HG03045 (cell line): Measurements from ENCODE around the gene INTS15.
A peak's percentile ranks its signal among the peaks of the same experiment; 100 is the strongest.
"Not testable (repeated sequence)": the region's sequence is repeated elsewhere in the genome, so short reads cannot be mapped to it uniquely, and the experiment has no call there.

ENCODE experiments used
- ATAC-seq: cut with Tn5 transposase; IDR thresholded peaks from one replicate; pipeline ENCODE4 v1.9.1; 2021; ENCODE audit warnings: mild to moderate bottlenecking, moderate library complexity; ENCODE audit not compliant: unreplicated experiment

The INTS15 gene

DNA sequence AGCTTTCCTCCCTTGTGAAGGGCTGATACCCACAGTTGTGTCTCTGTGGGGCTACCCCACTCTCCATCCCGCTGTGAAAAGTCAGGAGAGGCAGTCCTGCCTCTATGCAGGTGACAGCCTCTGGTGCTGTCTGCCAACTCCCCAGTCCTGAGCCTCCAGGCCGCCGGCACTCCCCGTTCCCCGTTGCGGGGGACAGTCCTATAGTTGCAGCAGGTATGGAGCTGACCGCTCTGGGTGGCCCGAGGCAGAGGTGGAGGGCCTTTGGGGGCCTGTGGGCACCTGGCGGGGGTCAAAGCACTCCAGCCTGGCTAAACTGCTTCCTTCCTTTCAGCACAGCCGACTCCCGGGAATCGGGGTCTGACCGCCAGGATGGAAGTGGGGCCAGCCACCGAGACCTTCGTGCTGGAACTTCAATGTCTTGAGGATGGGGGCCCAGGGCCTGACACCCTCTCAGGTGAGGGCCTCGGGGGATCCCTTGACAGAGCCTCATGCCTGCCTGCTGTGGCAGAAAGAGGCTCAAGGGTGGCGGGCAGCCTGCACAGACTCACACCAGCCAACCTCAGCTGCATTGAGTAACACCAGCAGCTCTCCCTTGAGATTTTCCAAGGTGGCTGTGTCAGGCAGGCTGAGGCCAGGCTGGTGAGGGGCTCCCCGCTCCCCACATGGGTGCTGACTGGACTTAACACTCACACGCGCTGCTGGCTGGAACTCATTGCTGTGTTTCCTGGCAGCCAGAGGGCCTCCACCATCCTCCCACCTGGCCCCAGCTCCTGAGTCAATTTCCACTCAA is 27.2 kb downstream of the INTS15 start:
- ATAC-seq, result no peak

DNA sequence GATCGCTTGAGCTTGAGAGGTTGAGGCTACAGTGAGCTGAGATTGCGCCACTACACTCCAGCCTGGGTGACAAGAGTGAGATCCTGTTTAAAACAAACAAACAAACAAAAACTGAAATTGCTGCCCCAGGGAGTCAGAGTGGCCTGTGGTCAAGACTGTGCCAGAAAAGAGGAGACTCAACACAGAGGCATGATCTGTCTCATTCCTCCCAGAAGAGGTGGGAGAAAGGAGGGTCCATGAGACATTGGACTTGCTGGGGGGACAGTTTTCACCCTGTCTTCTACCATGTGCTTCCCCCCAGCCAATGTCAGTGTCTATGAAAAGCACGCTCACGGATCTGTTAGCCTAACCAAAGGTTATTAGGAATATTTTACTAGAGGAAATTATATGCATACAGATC is 28.8 kb downstream of the INTS15 start:
- no peak for ATAC-seq

DNA sequence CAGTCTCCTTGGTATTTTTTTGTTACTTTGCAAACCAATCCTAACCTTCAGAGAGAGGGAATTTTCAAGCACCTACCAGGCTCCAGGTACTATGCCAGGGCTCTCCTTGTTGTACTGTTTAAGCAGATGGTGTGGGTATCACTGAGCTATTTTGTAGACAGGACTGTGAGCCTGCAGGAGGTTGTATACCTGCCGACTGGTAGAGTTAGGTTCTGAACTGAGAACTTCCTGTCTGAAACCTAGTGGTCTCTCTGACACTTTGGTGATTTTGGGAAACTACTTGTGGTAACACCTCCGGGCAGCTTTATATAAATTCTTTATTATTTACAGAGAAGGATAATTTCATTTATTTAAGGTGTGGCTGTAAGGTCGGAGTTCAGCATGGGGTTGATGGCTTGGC is 30.1 kb downstream of the INTS15 start:
- ATAC-seq, result no peak

DNA sequence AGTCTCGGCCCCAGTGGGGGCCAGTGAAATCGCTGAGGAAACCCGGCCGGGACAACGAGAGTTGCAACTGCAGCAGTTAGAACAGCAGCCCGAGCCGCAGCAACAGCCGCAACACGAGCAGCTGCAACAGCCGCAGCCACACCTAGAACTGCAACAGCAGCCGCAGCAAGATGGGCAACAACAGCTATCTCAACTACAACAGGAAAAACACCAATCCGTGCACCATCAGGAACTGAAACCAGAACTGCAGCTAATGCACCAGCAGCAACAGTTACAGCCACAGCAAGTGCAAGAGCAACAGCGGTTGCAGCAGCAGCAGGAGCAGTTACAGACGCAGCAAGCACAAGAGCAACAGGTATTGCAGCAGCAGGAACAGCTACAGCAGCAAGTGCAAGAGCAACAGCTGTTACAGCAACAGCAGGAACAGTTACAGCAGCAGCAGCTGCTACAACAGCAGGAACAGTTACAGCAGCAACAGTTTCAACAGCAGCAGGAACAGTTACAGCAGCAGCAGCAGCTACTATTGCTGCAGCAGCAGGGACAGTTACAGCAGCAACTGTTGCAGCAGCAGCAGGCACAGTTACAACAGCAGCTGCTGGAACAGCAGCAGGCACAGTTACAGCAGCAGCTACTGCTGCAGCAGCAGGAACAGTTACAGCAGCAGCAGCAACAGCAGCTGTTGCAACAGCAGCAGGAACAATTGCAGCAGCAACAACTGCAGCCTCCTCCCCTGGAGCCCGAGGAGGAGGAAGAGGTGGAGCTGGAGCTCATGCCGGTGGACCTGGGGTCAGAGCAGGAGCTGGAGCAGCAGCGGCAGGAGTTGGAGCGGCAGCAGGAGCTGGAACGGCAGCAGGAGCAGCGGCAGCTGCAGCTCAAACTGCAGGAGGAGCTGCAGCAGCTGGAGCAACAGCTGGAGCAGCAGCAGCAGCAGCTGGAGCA is 31.6 kb downstream of the INTS15 start:
- ATAC-seq, result no peak

DNA sequence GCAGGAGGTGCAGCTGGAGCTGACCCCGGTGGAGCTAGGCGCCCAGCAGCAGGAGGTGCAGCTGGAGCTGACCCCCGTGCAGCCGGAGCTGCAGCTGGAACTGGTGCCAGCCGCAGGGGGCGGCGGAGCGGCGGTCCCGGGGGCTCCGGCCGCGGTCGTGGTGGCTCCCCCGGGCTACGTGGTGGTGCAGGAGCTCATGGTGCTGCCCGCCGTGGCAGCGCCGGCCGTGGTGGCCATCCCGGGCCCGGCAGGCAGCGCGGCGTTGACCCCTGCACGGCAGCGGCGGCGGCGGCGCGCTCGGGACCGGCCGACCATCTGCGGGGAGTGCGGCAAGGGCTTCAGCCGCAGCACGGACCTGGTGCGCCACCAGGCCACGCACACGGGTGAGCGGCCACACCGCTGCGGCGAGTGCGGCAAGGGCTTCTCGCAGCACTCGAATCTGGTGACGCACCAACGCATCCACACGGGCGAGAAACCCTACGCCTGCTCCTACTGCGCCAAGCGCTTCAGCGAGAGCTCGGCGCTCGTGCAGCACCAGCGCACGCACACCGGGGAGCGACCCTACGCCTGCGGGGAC is 32.4 kb downstream of the INTS15 start:
- no peak for ATAC-seq

DNA sequence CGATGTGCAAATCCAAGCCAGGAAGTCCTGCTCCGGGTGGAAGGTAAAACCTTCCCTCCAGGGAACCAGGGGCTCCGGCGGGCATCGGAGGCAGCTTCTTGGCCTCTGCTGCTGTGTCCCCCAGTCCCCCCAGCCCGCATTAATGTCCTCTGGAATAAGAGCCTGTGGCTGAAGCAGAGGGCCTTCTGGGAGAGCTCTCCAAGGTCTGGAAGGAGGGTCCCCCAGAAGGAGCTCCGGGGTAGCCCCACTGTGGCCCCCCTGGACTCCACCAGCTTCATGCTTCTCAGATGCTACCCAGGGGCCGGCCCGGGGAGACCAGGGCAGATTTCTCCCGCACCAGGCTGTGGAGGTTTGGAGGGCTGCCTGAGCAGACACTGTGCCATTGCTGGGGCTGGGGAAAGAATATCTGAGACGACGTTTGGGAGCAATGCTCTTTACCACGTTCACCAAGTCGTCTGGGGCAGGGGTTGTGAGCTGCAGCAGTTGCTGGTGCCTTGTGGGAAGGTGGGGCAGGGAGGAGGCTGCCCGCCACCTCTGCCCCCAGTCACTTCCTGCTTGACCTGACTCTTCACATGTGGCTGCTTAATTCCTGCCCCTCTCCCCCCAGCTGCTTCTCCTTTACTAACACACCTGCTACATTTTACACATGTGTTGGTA is 33.9 kb downstream of the INTS15 start:
- ATAC-seq, result no peak

DNA sequence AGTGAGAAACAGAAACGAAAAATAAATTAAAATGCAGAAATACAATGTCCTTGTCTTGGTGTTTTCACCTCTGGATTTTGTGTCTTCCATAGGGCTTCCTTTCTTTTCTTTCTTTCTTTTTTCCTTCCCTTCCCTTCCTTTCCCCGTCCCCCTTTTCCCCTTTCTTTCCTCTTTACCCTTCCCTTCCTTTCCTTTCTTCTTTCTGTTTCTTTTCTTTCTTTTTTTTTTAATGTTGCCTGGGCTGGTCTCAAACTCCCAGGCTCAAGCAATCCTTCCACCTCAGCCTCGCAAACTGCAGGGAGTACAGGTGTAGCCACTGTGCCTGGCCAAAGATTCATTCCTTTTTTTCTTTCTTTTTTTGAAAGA is 34.4 kb downstream of the INTS15 start:
- no peak for ATAC-seq

DNA sequence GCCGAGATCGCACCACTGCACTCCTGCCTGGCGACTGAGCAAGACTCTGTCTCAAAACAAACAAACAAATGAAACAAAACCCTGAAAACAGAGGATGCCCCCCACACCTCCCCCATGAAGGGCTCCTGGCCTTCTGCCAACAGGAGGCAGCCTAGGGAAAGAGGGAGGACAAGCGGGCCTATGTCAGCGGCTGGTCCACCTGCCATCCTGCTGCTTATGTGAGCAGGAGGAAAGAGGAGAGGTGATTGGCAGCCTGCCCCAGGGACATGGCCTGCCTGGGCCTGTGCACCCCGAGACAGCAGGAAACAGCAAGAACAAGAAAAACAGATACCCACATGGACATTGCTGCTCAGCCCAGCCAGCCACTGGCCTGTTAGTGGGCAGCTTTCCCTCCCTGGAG is 38.2 kb downstream of the INTS15 start:
- no peak for ATAC-seq

DNA sequence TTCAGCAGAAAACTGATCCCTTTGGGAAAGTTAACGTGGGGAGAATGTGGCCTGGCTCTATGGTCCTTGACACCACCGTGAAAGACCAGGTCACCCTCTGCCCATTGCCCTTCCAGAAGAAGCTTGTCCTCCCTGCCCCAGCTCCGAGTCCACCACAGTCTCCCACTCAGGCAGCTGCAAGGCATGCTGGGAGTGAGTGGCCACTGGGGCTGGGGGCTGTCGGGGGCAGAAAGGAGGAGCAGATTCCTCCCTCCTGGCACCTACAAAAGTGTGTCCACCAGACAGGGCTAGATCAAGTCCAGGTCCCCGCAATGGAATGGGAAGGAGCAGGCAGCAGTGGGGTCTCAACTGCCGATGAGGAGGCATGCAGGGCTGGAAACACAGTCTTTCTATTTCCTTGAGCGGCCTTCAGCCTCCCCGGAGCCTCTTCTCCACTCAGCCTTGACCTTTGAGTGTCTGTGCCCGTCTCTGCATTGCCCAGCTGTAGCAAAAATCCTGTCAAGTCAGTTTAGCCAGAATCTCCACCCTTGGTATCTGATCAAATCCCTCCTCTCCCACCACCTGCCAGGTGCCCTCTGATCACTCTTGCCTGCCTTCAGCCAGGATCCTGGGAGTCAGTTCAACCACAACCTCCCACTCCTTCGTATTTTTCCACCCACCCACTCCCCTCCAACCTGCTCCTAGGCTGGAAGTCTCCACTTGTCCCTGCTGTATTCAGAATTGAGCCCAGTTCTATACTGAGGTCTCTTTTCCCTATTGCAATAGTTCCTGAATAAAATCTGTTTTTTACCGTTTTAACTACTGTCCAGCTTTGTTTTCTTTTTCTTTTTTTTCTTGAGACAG is 40.4 kb downstream of the INTS15 start:
- ATAC-seq, result no peak

DNA sequence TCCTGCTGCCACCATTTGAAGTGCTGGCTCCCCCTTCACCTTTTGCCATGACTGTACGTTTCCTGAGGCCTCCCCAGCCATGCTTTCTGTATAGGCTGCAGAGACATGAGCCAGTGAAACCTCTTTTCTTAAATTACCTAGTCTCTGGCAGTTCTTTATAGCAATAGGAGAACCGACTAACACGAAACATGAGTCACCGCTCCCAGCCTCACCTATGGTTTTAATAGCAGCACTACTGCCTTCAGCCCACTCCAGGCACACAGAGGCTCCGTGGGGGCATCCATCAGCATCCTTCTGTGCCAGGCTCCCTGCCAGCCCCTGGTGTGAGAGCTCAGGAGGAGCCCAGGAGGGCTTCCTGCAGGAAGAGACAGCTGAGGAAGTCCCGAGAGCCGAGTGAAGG is 41.8 kb downstream of the INTS15 start:
- ATAC-seq, result no peak

DNA sequence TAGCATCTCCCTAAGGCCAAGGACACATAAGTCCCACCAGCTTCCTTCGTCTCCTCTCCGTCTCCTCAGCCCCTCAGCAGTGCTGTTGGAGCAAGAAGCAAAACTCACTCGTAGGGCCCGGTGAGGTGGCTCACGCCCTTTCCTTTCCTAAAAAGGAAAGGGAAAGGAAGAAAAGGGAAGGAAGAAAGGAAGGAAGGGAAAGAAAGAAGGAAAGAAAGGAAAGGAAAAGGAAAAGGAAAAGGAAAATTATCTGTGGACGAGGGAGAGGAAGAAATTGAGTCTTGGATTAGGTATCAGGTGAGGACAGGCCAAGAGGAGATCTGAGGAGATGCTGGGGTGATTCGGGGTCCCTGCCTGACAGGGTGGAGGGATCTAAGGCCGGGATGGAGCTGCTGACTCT is 44.2 kb downstream of the INTS15 start:
- no peak for ATAC-seq

DNA sequence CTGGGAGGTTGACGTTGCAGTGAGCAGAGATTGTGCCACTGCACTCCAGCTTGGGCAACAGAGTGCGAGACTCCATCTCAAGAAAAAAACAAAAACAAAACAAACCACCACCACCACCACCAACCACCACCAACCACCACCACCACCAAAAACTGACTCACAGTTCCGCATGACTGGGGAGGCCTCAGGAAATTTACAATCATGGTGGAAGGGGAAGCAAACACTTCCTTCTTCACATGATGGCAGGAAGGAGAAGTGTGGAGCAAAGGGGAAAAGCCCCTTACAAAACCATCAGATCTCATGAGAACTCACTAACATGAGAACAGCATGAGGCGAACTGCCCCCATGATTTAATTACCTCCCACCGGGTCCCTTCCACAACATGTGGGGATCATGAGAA is 45.1 kb downstream of the INTS15 start:
- not testable (repeated sequence) for ATAC-seq

DNA sequence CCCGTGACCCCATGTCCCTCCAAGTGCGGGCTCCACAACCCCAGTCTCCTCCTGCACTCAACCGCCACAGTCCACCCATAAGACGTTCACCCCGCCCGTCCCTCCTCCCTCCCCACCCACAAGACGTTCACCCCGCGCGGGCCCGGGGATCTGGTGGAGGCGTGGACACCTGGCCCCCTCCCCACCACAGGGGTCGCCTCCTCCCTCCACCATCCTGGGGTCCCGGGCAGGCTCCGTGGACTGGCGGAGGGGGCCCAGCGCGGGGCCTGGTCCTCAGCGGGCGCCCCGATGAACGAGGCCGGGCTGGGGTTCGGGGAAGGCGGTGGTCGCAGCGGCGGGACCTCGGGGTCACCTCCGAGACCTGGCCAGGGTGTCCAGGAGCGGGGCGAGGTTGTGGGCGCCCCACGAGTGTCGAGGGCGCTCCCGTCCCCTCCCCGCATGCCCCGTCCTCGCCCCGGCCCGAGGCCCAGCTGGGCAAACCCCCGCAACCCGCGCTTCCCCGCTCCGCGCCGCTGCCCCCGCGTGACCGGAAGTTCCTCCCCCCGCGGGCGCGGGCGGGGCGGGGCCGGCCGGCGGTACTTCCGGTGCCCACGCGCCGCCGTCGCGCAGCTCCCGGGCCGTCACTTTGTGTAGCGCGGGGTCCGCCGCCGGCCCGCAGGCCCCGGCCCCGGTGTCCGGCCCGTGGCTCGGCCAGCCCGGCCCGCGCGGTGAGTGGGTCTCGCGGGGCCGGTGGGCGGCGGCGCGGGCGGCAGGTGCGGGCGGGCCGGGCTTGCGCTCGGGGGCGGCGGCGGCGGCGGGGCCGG is 47.1 kb downstream of the INTS15 start, which contains the start of gene ZNF316:
Gene ZNF316, plus strand, starts transcription at position 578 of the 803 bp plus-strand sequence. CDS start 5,092 bp downstream, outside the sequence.
- peak; percentile 70 for ATAC-seq

DNA sequence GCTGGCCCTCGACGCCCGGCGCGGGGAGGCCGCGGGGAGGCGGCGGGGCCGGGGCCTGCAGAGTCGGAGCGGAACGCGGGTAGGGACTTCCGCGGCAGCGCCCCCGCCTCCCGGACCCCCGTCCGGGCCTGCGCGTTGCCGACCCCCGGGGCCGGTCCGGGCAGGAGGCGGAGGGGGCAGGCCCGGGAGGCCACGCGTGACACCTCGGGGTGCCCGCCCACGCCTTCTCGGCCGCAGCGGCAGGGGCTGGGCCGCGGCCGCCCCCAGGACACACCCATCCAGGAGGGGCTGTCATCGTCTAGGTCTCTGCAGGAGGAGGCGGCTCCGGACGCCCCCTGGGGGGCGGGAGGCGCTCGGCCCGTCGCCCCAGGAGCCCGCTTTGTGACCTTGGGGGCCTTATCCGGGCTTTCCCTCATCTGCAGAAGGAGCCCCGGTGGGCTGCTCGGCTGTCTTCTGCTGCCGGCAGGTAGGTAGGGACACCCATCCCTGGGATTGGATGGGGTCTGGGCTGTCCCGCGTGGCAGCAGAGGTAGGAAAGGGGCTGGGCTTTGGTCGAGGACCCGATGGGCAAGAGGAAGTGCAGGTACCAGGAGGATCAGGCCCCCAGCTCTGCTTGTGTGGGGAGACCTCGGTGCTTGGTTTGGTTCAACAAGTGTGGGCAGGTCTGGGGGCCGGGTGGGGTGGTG is 47.9 kb downstream of the INTS15 start:
- peak; percentile 69 for ATAC-seq

DNA sequence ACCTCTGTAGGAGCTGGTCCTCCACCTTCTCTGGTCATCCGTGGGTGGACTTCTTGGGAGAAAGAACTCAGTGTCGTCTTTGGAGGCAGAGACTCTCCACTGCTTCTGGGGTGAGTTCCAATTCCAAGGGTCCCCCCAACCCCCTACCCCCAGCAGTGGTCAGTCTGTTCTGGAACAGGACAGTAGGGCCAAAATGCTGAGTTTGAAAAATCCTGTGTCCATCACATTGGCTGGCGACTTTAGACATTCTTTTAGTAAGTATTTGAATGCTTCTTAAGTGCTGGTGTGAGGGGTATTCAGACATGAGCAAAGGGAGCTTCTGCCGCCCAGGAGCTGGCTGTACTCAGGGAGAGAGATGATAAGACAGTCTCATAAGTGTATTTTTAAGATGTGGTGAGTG is 49.2 kb downstream of the INTS15 start:
- no peak for ATAC-seq

DNA sequence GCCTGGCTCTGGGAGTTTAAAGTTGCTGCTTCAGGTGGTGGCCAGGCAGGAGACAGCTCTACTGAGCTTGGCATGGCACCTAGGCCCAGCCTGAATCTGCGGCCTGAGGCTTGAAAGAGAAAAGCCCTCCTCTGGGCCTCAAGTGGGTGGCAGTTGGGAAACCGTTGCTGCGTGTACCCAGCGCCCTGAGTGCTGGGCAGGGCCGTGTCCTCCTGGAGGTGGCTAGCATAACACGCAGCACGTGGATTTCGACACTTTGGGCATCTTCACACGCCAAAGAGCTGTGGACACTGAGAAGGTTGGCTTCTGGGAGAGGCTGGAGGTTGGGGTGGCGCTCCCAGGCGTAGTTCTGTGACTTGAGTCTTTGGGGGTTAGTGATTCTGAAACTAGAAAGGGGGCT is 49.8 kb downstream of the INTS15 start:
- no peak for ATAC-seq

DNA sequence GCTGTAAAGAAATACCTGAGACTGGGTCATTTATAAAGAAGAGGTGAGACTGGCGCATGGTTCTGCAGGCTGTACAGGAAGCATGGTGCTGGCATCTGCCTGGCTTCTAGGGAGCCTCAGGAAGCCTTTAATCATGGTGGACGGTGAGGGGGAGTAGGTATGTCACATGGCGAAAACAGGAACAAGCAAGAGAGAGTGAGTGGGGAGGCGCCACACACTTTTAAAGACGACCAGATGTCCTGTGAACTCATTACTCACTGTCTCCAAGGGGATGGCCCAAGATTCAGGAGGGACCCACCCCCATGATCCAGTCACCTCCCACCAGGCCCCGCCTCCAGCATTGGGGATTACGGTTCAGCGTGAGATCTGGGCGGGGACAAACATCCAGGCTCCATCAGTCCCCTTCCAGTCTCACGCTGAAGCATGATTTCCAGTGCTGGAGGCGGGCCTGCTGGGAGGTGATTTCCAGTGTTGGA is 50.5 kb downstream of the INTS15 start:
- no peak for ATAC-seq

DNA sequence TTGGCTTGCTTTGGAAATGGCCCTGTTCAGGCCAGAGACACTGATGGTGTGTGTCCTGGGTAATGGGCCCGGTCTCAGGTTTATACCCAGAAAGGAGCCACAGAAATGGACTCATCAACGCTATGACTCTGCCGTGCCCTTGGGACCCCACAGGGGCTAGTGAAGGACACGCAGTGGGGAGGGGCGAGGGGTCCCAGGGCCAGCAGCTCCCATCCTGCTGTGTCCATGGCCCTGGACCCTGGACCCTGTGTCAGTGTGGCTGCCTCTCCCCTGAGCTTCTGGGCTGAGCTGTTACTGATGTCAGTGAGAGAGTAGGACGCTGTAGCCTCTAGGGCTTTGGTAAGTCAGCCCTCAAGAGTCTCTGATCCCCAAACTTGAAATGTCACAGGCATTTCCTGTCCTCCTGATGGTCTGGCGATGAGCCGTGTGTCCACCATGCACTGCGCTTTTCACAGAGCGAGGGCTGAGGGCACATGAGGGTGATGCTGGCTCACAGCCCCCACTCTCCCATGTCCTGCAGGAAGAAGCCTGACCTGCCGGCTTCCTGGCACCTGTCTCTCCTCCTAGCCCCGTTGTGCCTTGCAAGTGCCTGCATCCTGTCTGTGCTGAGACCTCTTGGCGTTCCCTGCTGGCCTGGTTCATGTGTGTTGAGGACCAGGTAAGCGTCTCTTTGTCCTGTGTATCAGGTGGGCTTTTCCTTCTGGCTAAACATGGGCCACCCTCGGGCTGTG is 51.6 kb downstream of the INTS15 start:
- no peak for ATAC-seq
